ENCODE data around the gene STPG3.

Gene STPG3

GRCh38 chr9:137297966-137298365 lies 46.9 kb downstream of the STPG3 start:
- no peaks in the 10 kb centered on the region for H3K9me3 Mint-ChIP-seq
- no peak overlapping the region for H3K27ac Mint-ChIP-seq
- H3K36me3 Mint-ChIP-seq: no peaks in the 10 kb centered on the region
- H3K4me1 Mint-ChIP-seq: peaks cover 14 to 27% of the 10 kb centered on the region in 2 donors
- ATAC-seq (replicated peaks): no peak
- H3K27me3 Mint-ChIP-seq: peaks cover 35 to 49% of the 10 kb centered on the region in 2 donors
- no peak overlapping the region for H3K4me3 Mint-ChIP-seq
- DNase-seq: no peak

GRCh38 chr9:137298401-137299202 lies 47.5 kb downstream of the STPG3 start:
- H3K4me1 Mint-ChIP-seq: peaks cover 14 to 32% of the 10 kb centered on the region in 2 donors
- H3K27me3 Mint-ChIP-seq: peaks cover 31 to 43% of the 10 kb centered on the region in 2 donors
- no peak overlapping the region for H3K4me3 Mint-ChIP-seq
- DNase-seq: no peak
- no peak overlapping the region for H3K27ac Mint-ChIP-seq
- no peak for ATAC-seq (replicated peaks)
- H3K36me3 Mint-ChIP-seq: no peaks in the 10 kb centered on the region
- H3K9me3 Mint-ChIP-seq: no peaks in the 10 kb centered on the region

- peaks cover 28 to 41% of the 10 kb centered on the region in 2 donors for H3K27me3 Mint-ChIP-seq
- H3K36me3 Mint-ChIP-seq: no peaks in the 10 kb centered on the region
- no peaks in the 10 kb centered on the region for H3K9me3 Mint-ChIP-seq
- ATAC-seq (replicated peaks): no peak
- no peak for DNase-seq
- peaks cover 14 to 35% of the 10 kb centered on the region in 2 donors for H3K4me1 Mint-ChIP-seq
- H3K27ac Mint-ChIP-seq: no peak overlapping the region
- no peak overlapping the region for H3K4me3 Mint-ChIP-seq
Observed at GRCh38 chr9:137299203-137299565, 48.1 kb downstream of the STPG3 start.

GRCh38 chr9:137299938-137300337 lies 48.9 kb downstream of the STPG3 start:
- H3K9me3 Mint-ChIP-seq: no peaks in the 10 kb centered on the region
- DNase-seq (no peak), ATAC-seq (replicated peaks) (no peak)
- H3K36me3 Mint-ChIP-seq: no peaks in the 10 kb centered on the region
- H3K27me3 Mint-ChIP-seq: peaks cover 24 to 34% of the 10 kb centered on the region in 2 donors
- H3K4me1 Mint-ChIP-seq: peaks cover 12 to 32% of the 10 kb centered on the region in 2 donors
- no peak overlapping the region for H3K27ac Mint-ChIP-seq
- H3K4me3 Mint-ChIP-seq: peak overlapping the region in 1 of 2 donors; percentile 50

- Mint-ChIP-seq H3K27ac (peak overlapping the region; percentile 76), H3K9me3 (no peaks in the 10 kb centered on the region), H3K4me1 (peaks cover 15 to 38% of the 10 kb centered on the region in 2 donors), H3K4me3 (peak overlapping the region; percentile 78 to 82), H3K36me3 (no peaks in the 10 kb centered on the region), H3K27me3 (peaks cover 24 to 37% of the 10 kb centered on the region in 2 donors)
- DNase-seq (no peak), ATAC-seq (replicated peaks) (no peak)
Observed at GRCh38 chr9:137300567-137301080, 49.5 kb downstream of the STPG3 start.

GRCh38 chr9:137301081-137301947 lies 50.2 kb downstream of the STPG3 start:
- peaks cover 15 to 41% of the 10 kb centered on the region in 2 donors for H3K4me1 Mint-ChIP-seq
- no peaks in the 10 kb centered on the region for H3K9me3 Mint-ChIP-seq

GRCh38 chr9:137302118-137302448 lies 51.0 kb downstream of the STPG3 start, which contains the start of gene NRARP:
NRARP (minus strand) TSS chr9:137302271; CDS start chr9:137301928, 343 bp downstream.
- ATAC-seq (replicated peaks) (peak; percentile 79 to 82), DNase-seq (peak; percentile 85)
- peaks cover 10 to 41% of the 10 kb centered on the region in 2 donors for H3K4me1 Mint-ChIP-seq
- peak within 1 kb of the TSS; percentile 79 for H3K27ac Mint-ChIP-seq
- no peaks in the 10 kb centered on the region for H3K36me3 Mint-ChIP-seq
- no peaks in the 10 kb centered on the region for H3K9me3 Mint-ChIP-seq
- H3K4me3 Mint-ChIP-seq: peak within 1 kb of the TSS; percentile 78 to 82
- H3K27me3 Mint-ChIP-seq: peaks cover 17 to 40% of the 10 kb centered on the region in 2 donors

More at GRCh38 chr9:137301081-137301947, 50.2 kb downstream of the STPG3 start:
- no peaks in the 10 kb centered on the region for H3K36me3 Mint-ChIP-seq
- ATAC-seq (replicated peaks) (peak; percentile 20 to 26), DNase-seq (no peak)
- peaks cover 24 to 40% of the 10 kb centered on the region in 2 donors for H3K27me3 Mint-ChIP-seq
- peak overlapping the region; percentile 79 for H3K27ac Mint-ChIP-seq
- peak overlapping the region; percentile 78 to 82 for H3K4me3 Mint-ChIP-seq

- H3K27ac Mint-ChIP-seq: peak overlapping the region; percentile 31
Observed at GRCh38 chr9:137302449-137303150, 51.5 kb downstream of the STPG3 start.

More at GRCh38 chr9:137302449-137303150, 51.5 kb downstream of the STPG3 start:
- peaks cover 13 to 40% of the 10 kb centered on the region in 2 donors for H3K27me3 Mint-ChIP-seq
- H3K9me3 Mint-ChIP-seq: no peaks in the 10 kb centered on the region
- peaks cover 11 to 43% of the 10 kb centered on the region in 2 donors for H3K4me1 Mint-ChIP-seq
- no peaks in the 10 kb centered on the region for H3K36me3 Mint-ChIP-seq
- peak overlapping the region in 1 of 2 donors; percentile 69 for H3K4me3 Mint-ChIP-seq
- DNase-seq: no peak
- ATAC-seq (replicated peaks): peak; percentile 74 to 75
